Ishikawa (cell line): ENCODE measurements around the gene C1GALT1C1.

Source experiments
- FOXM1 ChIP-seq: IDR thresholded peaks from 2 replicates; pipeline ENCODE4 v1.6.1; 2012; ENCODE audit warnings: low read depth, borderline replicate concordance
- ZBTB7A ChIP-seq: IDR thresholded peaks from 2 replicates; pipeline ENCODE4 v1.6.1; 2012; ENCODE audit warnings: low read depth

DNA sequence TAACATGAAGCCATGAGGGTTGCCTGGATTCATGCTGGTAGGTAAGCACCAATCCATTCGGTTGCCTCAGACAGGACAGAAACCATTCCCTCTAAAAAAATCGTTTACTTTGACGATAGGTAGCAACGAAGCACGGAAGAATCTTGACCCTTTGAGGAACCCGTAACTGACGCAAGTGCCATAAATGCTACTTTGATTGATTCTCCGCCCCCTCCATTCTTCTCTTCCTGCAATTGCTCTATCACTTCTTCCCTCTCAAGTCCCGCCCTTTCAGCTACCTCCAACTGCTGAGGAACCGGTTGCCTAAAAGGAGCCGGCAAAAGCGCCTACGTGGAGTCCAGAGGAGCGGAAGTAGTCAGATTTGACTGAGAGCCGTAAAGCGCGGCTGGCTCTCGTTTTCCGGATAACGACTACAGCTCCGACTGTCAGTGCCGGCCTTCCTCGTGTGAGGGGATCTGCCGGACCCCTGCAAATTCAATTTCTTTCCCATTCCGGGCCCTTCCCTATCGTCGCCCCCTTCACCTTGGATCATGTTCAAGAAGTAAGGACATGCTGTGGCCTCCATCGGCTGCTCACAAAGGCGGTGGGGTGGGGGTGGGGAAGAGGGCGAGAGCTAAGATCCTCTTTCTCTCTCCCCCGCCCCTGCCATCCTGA lies 26.0 kb downstream of the C1GALT1C1 start, which contains the start of gene MCTS1:
- no peak for TF ChIP-seq FOXM1
- no peak for TF ChIP-seq ZBTB7A
